HG02943 (cell line): ENCODE measurements around the gene YAP1.
A peak's percentile ranks its signal among the peaks of the same experiment; 100 is the strongest.

Experiments
- ATAC-seq: cut with Tn5 transposase; IDR thresholded peaks from one replicate; pipeline ENCODE4 v1.9.1; 2021; ENCODE audit warnings: mild to moderate bottlenecking, low read depth, moderate library complexity; ENCODE audit not compliant: unreplicated experiment

Gene YAP1

GRCh38 chr11:102109896-102110760, at the start of gene YAP1:
Gene YAP1 (plus strand): TSS chr11:102110447. CDS start chr11:102110849, 402 bp downstream.
- ATAC-seq = peak; percentile 90

GRCh38 chr11:102061276-102061675, 49.0 kb upstream of the YAP1 start:
- ATAC-seq = no peak

GRCh38 chr11:102062106-102062505, 48.1 kb upstream of the YAP1 start:
- no peak for ATAC-seq

- ATAC-seq = no peak
These were observed 45.9 kb upstream of the YAP1 start for GRCh38 chr11:102064316-102064715.

GRCh38 chr11:102070766-102071165, 39.5 kb upstream of the YAP1 start:
- no peak for ATAC-seq

GRCh38 chr11:102071497-102072472, 38.5 kb upstream of the YAP1 start:
- ATAC-seq = no peak

- ATAC-seq = no peak
These were observed 37.0 kb upstream of the YAP1 start for GRCh38 chr11:102073253-102073652.

GRCh38 chr11:102079625-102080024, 30.6 kb upstream of the YAP1 start:
- ATAC-seq = no peak

- ATAC-seq = no peak
These were observed 28.9 kb upstream of the YAP1 start for GRCh38 chr11:102081313-102081712.

- no peak for ATAC-seq
These were observed 24.2 kb upstream of the YAP1 start for GRCh38 chr11:102085864-102086551.

GRCh38 chr11:102097186-102097585, 13.1 kb upstream of the YAP1 start:
- no peak for ATAC-seq

GRCh38 chr11:102099755-102100154, 10.5 kb upstream of the YAP1 start:
- no peak for ATAC-seq

- no peak for ATAC-seq
These were observed 1.4 kb upstream of the YAP1 start for GRCh38 chr11:102108734-102109440.

GRCh38 chr11:102110761-102111010, 439 bp downstream of the YAP1 start:
- peak; percentile 14 for ATAC-seq

GRCh38 chr11:102111011-102111786, 952 bp downstream of the YAP1 start:
- no peak for ATAC-seq

- no peak for ATAC-seq
These were observed 1.7 kb downstream of the YAP1 start for GRCh38 chr11:102111787-102112508.

GRCh38 chr11:102112509-102112821, 2.2 kb downstream of the YAP1 start:
- ATAC-seq = no peak

- ATAC-seq = no peak
These were observed 3.8 kb downstream of the YAP1 start for GRCh38 chr11:102114032-102114431.

- no peak for ATAC-seq
These were observed 5.3 kb downstream of the YAP1 start for GRCh38 chr11:102115557-102115956.
